Loucy (cell line): ENCODE data around the gene LDB1.

Source experiments
- CTCF ChIP-seq: fragments of 200-600 bp; sonication (generic); conservative IDR thresholded peaks from 2 replicates; pipeline ENCODE4 v1.5.1; 2014; ENCODE audit warnings: mild to moderate bottlenecking, antibody characterized with exemption, low read length
- EZH2phosphoT487 ChIP-seq: fragments of 200-600 bp; IDR thresholded peaks from 2 replicates; pipeline ENCODE4 v1.6.1; 2018; ENCODE audit warnings: antibody characterized with exemption, mild to moderate bottlenecking, moderate library complexity, borderline replicate concordance

GRCh38 chr10:102132193-102132562 lies 12.0 kb upstream of the LDB1 start:
- no peak for TF ChIP-seq CTCF
- TF ChIP-seq EZH2phosphoT487 = no peak
